Measurements from ENCODE around the gene CLDN9. TPM values are rescaled to one million over a fixed set of nuclear protein-coding genes. Genes with fewer than 3 reads are reported as not detected.

The CLDN9 gene
- total RNA-seq, 1 experiment from 2014 or later = 0.07 TPM

DNA sequence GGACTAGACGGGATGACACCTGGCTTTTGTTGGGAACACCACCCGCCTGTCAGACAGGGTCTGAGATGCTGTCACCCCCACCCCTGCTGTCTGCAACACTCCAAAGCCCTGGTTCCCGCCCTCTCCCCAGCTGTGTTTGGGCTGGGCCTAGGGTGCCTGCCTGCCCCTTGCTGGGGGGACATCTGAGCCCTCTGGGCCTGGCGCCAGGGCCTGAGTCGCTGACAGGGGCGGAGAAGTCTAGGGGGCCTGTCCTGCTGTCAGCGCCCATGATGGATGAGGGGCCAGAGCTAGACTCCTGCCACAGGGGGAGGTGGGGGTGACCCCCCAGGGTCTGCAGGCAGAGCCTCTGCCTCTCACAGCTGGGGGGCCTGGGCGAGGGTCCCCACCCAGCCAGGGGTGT is 24.9 kb upstream of the CLDN9 start:
- no peak for DNase-seq (ENCODE audit: low read depth)
- in situ Hi-C loops (cut with HindIII; ENCODE audit: low pct_unique_long_range_greater_than_20kb, low sequenced_read_pairs) = no loop called here

DNA sequence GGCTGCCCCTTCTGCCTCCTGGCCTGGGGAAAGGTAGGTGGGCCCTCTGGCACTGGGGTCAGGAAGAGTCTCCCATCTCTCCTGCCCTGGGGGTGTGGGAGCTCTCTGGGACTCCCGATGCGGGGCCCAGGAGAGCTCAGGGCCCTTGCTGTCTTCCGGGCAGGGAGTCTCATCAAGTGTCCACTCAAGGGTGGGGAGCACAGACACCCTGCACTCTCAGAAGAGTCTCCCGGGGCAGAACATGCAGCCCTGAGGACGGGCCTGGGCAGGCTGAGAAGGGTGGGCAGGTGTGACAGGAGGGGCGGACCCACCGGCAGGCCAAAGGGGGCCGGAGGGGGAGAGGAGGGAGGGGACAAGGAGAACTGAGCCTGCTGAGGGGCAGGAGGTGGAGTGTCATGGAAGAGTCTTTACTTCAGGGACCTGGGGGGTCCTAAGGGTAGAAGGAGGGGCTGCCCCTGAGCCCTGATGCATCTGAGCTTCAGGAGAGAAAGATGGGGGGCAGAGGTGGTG is 24.1 kb upstream of the CLDN9 start:
- in situ Hi-C loops (cut with HindIII; ENCODE audit: low pct_unique_long_range_greater_than_20kb, low sequenced_read_pairs) = no loop called here
- DNase-seq (ENCODE audit: low read depth) = no peak

DNA sequence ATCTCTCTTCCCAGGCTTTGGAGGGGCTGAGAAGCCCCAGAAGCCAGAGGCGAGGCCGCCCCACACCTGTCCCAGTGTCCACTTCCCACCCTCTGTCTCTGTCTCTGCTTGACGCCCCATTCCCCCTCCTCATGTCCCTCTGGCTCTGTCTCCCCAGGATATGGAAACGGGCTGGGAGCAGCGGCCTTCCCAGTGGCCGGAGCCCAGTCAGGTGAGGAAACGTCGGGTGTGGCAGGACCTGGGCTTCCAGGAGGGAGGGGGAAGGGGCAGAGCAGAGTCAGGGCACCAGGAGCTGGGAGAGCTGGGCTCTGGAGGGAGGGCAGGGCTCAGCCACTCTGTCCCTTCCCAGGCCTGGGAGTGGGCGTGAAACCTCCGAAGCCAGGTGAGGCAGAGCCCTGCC is 21.8 kb upstream of the CLDN9 start:
- no peak for DNase-seq (ENCODE audit: low read depth)
- in situ Hi-C loops (cut with HindIII; ENCODE audit: low pct_unique_long_range_greater_than_20kb, low sequenced_read_pairs) = no loop called here

DNA sequence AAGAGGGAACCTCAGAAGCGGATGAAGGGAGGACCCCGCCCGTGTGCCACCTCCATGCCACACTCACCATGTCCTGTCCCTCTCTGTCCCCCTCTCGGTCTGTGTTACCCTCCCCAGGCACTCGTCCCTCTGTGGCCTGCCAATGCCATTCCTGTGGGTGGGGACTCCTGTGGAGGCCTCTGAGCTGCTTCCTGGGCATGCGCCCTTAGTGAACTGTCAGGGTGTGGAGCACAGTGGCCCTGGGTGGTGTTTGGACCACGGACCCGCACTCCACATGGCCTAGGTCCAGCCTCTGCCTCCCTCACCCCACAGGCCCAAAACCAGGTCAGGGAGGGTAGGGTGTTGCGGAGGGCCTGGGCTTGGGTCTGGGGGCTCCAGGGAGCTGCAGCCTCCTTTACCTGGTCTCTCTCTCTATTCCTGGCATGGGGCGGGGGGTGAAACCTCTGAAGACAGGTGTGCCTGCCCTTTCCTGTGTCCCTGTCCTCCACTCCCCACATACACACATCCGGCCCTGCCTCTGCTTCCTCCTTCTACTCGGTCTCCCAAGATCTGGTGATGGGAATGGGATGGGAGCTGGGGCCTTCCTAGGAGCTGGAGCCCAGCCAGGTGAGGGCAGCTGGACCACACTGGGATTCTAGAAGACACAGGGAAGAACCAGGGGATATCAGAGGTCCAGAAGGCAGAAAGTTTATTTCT is 21.0 kb upstream of the CLDN9 start:
- in situ Hi-C loops (cut with HindIII; ENCODE audit: low pct_unique_long_range_greater_than_20kb, low sequenced_read_pairs) = no loop called here
- DNase-seq (ENCODE audit: low read depth) = no peak

DNA sequence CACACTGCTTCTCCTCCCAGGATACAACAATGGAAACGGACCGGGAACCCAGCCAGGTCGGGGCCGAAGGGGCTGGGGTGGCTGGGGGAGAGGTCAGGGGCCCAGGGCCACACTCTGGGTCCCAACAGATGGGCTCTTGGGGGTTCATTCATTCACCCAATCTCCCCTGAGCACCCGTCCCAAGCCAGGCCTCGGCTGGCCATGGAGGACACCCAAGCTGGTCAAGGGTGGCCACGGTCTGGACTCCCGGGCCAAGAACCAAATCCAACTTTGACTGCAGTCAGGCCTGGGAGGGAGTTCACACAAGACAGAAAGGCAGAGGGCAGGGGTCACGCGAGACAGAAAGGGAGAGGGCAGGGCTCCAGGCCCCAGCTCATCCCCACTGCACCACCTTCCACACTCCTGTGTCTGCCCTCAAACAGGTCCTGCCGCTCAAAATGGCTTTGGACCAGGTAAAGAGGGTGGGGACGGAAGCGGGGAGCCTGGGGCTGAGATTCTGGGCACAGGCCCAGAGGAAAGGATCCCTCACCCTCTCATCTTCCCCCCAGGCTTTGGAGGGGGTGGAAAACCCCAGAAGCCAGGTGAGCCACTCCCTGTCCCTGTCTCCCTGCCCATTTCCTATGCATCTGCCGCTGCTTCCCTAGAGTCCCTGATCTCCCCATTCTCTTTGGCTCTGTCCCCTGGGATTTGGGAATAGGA is 20.2 kb upstream of the CLDN9 start:
- DNase-seq (ENCODE audit: low read depth) = no peak
- in situ Hi-C loops (cut with HindIII; ENCODE audit: low pct_unique_long_range_greater_than_20kb, low sequenced_read_pairs) = no loop called here

DNA sequence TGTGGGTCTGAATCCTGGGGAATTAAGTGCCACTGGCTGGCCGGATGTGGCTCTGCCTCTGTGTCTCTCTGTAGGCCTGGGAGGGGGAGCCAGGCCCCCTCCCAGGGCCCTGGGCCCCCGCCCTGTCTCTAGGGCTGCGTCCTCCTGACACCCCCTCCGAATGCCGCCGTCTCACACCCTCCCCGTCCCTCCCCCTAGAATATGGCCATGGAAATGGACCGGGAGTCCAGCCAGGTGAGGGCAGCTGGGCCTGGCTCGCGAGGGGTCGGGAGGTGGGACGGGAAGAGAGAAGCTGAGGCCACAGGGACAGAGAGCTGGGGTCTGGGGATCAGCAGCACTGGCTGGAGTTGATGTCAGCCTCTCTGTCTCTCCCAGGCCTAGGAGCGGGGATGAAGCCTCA is 16.4 kb upstream of the CLDN9 start:
- in situ Hi-C loops (cut with HindIII; ENCODE audit: low pct_unique_long_range_greater_than_20kb, low sequenced_read_pairs) = no loop called here
- no peak for DNase-seq (ENCODE audit: low read depth)

DNA sequence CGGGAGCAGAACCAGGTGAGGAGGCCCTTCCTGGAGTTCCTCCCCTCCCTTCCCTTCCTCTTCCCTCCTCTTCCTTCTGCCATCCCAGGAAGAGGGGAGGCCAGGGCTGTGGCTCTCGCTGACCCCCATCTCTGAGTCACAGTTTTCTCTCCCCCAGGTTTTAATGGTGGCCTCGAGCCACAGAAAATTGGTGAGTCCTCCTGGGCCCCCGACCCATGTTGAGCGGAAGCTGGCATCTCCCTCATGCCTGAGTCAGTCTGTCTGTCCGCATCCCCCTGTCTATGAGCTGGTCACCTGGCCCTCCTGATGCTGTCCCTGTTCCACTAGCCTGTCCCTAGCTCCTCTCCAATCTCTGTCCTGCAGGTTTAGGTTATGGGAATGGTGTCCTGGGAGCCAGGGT is 12.8 kb upstream of the CLDN9 start:
- no peak for DNase-seq (ENCODE audit: low read depth)
- in situ Hi-C loops (cut with HindIII; ENCODE audit: low pct_unique_long_range_greater_than_20kb, low sequenced_read_pairs) = no loop called here

DNA sequence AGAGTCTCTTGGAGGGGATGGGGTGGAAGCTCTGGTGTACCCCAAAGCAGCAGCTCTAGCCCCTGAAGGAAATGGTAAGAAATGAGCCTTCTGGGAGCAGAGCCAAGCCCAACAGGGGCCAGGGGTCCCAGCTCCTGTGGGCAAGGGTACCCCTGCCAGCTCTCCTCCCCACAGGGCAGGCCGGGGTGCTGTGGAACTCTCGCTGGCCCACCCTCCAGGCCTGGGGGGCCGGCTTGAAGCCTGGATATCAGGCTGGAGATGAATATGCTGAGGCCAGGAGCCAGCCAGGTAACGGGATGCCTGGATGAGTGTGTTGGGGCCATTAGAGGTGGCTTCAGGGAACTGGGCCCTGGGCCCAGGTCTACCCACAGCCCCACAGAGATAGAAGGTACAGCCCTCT is 12.2 kb upstream of the CLDN9 start:
- no peak for DNase-seq (ENCODE audit: low read depth)
- in situ Hi-C loops (cut with HindIII; ENCODE audit: low pct_unique_long_range_greater_than_20kb, low sequenced_read_pairs) = no loop called here

DNA sequence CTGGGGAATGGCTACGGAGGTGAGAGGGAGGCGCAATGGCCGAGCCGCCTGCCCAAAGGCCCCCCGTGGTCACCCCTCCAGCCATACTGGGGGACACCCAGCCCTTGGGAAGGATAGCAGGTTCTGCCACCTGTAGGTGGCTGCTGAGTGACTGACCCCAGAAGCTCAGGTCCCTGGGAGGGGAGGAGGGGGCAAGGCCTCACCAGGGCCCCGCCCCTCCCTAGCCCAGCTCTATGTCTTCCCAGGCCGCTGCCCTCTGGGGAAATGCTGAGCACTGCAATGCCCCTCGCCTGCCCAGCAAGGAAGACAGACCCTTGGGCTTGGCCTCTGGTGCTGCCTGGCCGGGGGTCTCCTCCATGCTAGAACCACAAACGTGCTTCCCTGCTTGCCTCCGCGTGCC is 11.4 kb upstream of the CLDN9 start:
- in situ Hi-C loops (cut with HindIII; ENCODE audit: low pct_unique_long_range_greater_than_20kb, low sequenced_read_pairs) = no loop called here

DNA sequence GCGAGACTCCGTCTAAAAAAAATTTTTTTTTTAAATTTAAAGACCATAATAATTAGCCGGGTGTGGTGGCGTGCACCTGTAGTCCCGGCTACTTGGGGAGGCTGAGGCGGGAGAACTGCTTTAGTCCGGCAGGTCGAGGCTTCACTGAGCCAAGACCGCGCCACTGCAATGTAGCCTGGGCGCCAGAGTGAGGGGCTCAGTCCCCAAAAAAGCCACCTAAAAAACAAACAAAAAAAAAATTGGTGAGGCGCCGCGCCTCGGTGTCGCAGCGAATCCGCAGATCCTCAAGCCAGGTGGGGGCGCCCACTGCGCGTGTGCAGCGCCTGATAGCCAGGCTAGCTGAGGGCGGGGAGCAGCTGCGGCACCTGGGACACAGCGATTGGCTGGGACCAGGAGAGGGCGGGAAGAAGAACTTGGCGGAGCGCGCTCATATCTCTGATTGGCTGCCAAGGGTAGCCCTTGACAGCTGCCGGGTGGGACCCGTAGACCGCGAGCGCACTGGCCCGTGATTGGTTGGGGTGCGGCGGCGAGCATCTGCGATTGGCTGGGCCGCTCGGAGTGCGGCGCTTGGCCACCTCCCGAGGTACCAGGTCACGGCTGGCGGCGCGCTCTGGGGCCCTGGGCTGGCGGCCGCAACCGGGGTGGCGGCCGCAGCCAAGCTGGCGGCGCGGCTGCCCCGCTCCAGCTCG is 9.0 kb upstream of the CLDN9 start:
- in situ Hi-C loops (cut with HindIII; ENCODE audit: low pct_unique_long_range_greater_than_20kb, low sequenced_read_pairs) = no loop called here
- DNase-seq (ENCODE audit: low read depth) = peak; percentile 100

More for the DNA sequence above, 11.4 kb upstream of the CLDN9 start:
- no peak for DNase-seq (ENCODE audit: low read depth)

DNA sequence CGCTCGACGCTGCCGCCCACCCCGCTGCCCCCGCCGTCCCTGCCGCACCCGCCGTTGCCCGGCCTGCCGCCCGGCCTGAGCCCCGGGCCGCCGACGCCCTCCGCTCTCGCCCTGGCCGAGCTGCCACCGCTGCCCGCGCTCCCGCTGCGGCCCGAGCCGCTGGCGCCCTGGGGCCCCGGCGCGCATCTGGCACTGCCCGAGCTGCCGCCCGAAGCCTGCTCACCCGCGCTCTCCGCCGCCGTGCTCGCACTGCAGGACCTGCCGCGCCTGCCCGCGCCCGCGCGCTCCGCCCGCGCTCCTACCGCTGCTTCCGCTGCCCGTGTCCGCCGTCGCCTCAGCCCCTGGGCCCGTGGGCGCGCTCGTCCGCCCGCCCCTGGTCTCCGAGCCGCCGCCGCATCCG is 8.4 kb upstream of the CLDN9 start:
- no peak for DNase-seq (ENCODE audit: low read depth)
- in situ Hi-C loops (cut with HindIII; ENCODE audit: low pct_unique_long_range_greater_than_20kb, low sequenced_read_pairs) = no loop called here

DNA sequence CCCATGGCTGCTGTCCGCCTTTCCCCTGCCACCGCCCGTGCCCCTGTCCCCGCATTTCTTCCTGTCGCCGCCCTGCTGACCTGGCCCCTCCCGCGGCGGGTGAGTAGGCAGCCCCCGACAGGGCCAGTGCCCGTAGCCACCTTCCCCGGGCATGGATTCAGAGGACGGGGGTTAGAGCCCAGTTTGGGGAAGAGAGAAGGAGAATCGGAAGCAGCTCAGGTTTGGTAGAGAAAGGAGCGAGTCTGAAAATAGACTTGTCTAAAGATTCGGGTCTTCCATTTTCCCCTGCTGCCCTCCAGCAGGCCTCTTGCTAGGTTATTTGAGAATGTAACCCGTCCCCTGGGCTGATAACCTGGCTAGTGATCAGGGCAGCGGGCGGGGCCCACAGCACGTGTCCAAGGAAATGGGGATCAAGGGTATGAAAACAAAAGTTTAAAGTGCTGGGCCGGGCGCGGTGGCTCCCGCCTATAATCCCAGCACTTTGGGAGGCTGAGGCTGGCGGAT is 7.9 kb upstream of the CLDN9 start:
- in situ Hi-C loops (cut with HindIII; ENCODE audit: low pct_unique_long_range_greater_than_20kb, low sequenced_read_pairs) = no loop called here
- DNase-seq (ENCODE audit: low read depth) = peak; percentile 72

DNA sequence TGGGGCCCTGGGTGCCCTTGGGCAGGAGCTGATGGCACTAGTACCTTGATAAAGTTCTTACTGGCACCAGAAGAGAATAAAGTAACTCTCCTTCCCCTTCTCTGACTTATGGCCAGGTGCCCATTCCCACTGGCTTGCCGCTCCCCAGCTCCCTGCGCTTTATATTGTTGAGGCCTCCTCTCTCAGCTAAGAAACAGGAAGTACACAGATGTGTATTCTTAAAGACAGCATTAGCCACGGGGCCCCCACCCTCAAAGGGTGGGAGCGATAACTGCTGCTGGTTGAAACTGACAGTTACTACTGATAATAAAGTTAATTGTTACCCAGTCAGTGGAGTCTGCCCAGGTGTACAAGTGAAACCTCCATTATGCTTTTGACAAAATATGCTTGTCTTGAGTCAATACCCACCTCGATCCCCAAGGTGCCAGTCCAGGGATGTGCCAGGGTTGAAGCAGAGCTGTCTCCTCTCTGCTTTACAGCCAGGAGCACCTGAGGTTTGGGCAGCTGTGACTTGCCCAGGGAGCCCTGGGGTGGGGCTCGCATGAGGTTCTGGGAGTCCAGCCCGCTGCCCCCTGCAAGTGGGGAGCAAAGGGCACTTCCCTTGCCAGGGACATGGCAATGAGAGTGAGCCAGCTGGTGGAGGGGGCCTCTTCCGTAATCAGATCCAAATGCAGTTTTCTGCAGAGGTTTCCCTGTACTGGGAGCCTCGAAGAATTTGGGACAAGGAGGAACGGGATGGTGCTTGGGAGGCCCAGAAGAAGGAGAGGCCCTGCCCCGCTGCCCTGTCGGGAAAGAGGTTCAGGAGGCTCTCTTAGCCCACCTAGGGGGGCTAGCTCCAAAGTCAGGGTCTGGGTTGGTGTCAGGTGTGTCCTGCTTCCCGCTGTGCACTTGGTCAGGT is 5.4 kb upstream of the CLDN9 start:
- in situ Hi-C loops (cut with HindIII; ENCODE audit: low pct_unique_long_range_greater_than_20kb, low sequenced_read_pairs) = no loop called here
- DNase-seq (ENCODE audit: low read depth) = no peak

DNA sequence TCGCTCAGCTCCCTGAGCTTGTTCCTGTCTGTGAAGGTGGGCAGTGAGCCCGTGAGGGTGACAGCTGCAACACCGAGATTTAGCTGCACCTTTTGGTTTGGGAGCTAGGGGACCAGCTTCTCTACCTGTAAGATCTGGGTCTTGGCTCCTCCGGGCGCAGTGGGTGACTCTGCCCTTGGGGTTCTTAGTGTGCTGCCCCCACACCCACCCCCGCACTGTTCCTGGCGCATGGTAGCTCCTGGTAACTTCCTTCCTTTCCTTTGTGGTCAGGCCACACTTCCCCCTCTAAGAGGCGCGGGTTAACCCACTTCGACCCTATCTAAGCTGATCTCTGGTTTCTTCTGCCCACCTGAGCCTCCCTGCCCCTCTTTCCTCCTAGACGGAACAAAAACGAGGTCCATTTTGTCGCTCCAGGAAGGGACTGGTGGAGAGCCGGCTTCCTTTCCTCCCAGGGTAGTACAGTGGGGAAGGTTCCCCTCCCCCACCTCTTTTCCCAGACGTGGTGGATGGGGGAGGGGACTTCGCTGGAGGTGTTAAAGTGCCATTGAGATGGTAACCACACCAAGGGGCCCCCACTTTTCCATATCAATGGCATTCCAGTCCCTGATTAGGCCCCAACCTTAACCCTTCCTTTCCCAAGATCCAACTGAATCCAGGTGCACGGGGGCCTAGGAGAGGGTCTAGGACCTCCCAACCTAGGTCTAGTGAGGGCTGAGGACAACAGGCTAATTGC is 4.6 kb upstream of the CLDN9 start:
- no peak for DNase-seq (ENCODE audit: low read depth)
- in situ Hi-C loops (cut with HindIII; ENCODE audit: low pct_unique_long_range_greater_than_20kb, low sequenced_read_pairs) = no loop called here

DNA sequence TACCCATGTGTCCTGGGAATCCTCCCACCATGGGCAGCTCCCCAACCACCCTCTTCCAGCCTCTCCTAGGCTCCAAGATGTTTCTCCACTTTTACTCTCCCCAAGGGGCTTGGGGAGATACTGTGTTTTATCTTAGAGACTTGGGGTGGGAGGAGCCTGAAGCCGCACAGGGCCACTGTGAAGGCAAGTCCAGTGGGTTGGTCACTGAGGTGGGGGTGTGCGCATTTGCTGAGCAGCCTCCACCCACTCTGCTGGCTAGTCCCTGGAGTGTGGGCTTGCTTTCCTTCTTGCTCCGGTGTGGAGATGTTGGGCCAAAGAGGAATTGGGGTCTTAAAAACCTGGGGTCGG is 4.1 kb upstream of the CLDN9 start:
- in situ Hi-C loops (cut with HindIII; ENCODE audit: low pct_unique_long_range_greater_than_20kb, low sequenced_read_pairs) = no loop called here
- DNase-seq (ENCODE audit: low read depth) = no peak

DNA sequence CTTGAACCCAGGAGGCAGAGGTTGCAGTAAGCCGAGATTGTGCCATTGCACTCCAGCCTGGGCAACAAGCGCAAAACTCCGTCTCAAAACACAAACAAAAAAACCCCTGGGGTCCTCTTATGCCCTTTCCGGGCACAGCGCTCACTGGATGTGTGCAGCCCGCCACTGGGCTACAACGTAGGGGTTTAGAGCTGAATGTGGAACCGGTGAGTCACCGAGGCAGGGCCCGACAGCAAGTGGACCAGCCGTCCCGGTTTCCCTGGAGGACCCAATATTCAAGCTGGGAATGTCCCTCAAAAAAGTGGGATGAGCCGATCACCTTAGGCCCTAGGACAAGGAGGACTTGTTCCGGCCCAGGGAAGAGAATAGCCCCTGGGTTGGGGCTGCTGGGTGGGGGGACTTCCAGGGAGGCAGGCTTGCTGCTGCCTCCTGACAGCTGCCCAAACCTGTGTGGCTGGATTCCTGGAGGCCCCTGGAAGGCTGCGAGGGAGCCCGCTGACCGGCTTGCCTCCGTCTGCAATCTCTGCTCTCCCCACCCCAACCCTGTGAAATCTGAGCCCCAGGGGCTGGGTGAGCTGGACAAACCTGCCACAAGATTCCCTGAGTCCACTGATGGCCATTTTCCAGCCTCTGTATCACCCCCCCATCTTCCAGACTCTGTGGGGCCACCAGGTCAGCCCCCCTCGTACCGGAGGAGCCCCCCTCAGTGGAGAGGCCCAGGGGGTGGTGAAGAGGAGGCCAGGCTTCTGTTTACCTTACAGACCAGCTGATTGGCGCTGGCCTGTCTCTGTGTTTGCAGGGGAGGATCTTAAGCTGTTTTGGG is 2.9 kb upstream of the CLDN9 start:
- in situ Hi-C loops (cut with HindIII; ENCODE audit: low pct_unique_long_range_greater_than_20kb, low sequenced_read_pairs) = no loop called here
- no peak for DNase-seq (ENCODE audit: low read depth)

DNA sequence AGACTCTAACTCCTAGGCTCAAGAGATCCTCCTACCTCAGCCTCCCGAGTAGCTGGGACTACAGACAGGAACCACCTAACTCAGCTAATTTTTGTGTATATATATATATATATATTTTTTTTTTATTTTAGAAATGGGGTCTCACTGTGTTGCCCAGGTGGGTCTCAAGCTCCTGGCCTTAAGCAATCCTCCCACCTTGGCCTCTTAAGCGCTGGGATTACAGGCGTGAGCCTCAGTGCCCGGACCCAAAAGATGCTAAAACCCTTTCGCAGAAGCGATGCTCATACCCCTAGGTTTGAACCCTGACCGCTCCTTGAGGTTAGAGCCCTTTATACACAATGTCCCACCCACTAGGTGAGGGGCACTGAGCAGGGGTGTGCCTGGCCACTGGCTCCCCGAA is 2.2 kb upstream of the CLDN9 start:
- no peak for DNase-seq (ENCODE audit: low read depth)
- in situ Hi-C loops (cut with HindIII; ENCODE audit: low pct_unique_long_range_greater_than_20kb, low sequenced_read_pairs) = no loop called here

All from Caki2 (cell line).